ENCODE results near the gene MAP2K5. TPM values are rescaled to one million over a fixed set of nuclear protein-coding genes. Genes with fewer than 3 reads are reported as not detected.

MAP2K5 gene
- total RNA-seq, 1 experiment from 2014 or later = 13.6 TPM

GRCh38 chr15:67786646-67787045, 244.1 kb downstream of the MAP2K5 start:
- no peaks in the 10 kb centered on the region for H3K27me3 Mint-ChIP-seq (ENCODE audit: low read depth)

More at GRCh38 chr15:67786646-67787045, 244.1 kb downstream of the MAP2K5 start:
- DNase-seq (ENCODE audit: low spot score) (no peak), ATAC-seq (no peak)
- H3K4me3 Mint-ChIP-seq = no peak overlapping the region
- CTCF ChIA-PET = interaction anchor here (1.0 kb wide), 1 partner anchor 49 kb away, joined by 3 read pairs; no protein-coding TSS in a partner anchor
- no peaks in the 10 kb centered on the region for H3K36me3 Mint-ChIP-seq
- TF ChIP-seq EMX1 (CRISPR knock-in tag; IDR thresholded peaks at IDR 0.05) (no peak), ATF2 (CRISPR knock-in tag; IDR thresholded peaks at IDR 0.05; ENCODE audit: borderline replicate concordance, low read depth) (no peak), ZNF532 (CRISPR knock-in tag; IDR thresholded peaks at IDR 0.05; ENCODE audit: borderline replicate concordance) (no peak), ATF6 (CRISPR knock-in tag; IDR thresholded peaks at IDR 0.05) (no peak), CREB1 (CRISPR knock-in tag; IDR thresholded peaks at IDR 0.05) (no peak), ESRRA (CRISPR knock-in tag; IDR thresholded peaks at IDR 0.05; ENCODE audit: borderline replicate concordance) (no peak), FOXP4 (CRISPR knock-in tag; IDR thresholded peaks at IDR 0.05) (no peak), NR2C2 (CRISPR knock-in tag; IDR thresholded peaks at IDR 0.05) (no peak), ZSCAN18 (CRISPR knock-in tag; IDR thresholded peaks at IDR 0.05) (no peak), IRF2 (CRISPR knock-in tag; IDR thresholded peaks at IDR 0.05; ENCODE audit: borderline replicate concordance, low read depth) (no peak), NR1H2 (CRISPR knock-in tag; IDR thresholded peaks at IDR 0.05) (no peak), RORB (CRISPR knock-in tag; IDR thresholded peaks at IDR 0.05) (no peak)
- TF ChIP-seq, protein P1, sequence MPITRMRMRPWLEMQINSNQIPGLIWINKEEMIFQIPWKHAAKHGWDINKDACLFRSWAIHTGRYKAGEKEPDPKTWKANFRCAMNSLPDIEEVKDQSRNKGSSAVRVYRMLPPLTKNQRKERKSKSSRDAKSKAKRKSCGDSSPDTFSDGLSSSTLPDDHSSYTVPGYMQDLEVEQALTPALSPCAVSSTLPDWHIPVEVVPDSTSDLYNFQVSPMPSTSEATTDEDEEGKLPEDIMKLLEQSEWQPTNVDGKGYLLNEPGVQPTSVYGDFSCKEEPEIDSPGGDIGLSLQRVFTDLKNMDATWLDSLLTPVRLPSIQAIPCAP (CRISPR knock-in tag; IDR thresholded peaks at IDR 0.05) = no peak
- TF ChIP-seq, protein P2, sequence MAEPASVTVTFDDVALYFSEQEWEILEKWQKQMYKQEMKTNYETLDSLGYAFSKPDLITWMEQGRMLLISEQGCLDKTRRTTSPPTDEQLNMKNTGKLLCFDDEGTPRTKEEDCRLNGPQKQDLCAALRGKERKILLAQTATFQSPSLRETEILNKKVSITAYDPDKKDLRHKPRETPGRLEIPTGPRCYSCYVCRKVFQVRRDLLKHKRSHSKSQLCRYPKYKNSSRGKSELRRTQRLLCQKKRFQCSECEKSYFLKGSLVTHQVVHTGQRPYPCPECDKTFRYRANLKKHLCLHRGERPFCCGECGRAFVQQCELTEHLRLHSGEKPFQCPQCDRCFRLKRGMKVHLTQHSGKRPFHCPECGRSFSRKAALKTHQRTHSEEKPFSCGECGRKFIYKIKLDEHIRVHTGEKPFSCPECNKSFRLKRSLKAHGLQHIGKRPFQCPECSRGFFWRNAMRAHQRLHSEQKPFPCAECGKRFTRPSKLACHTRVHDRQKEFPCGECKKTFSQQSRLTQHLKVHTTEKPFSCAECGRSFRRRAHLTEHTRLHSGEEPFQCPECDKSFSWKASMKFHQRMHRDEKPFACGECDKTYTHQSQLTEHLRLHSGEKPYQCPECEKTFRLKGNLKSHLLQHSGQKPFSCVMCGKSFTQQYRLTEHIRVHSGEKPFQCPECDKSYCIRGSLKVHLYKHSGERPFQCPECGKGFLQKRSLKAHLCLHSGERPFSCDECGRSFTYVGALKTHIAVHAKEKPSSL (CRISPR knock-in tag; conservative IDR thresholded peaks at IDR 0.05) = no peak
- TF ChIP-seq, protein P3, sequence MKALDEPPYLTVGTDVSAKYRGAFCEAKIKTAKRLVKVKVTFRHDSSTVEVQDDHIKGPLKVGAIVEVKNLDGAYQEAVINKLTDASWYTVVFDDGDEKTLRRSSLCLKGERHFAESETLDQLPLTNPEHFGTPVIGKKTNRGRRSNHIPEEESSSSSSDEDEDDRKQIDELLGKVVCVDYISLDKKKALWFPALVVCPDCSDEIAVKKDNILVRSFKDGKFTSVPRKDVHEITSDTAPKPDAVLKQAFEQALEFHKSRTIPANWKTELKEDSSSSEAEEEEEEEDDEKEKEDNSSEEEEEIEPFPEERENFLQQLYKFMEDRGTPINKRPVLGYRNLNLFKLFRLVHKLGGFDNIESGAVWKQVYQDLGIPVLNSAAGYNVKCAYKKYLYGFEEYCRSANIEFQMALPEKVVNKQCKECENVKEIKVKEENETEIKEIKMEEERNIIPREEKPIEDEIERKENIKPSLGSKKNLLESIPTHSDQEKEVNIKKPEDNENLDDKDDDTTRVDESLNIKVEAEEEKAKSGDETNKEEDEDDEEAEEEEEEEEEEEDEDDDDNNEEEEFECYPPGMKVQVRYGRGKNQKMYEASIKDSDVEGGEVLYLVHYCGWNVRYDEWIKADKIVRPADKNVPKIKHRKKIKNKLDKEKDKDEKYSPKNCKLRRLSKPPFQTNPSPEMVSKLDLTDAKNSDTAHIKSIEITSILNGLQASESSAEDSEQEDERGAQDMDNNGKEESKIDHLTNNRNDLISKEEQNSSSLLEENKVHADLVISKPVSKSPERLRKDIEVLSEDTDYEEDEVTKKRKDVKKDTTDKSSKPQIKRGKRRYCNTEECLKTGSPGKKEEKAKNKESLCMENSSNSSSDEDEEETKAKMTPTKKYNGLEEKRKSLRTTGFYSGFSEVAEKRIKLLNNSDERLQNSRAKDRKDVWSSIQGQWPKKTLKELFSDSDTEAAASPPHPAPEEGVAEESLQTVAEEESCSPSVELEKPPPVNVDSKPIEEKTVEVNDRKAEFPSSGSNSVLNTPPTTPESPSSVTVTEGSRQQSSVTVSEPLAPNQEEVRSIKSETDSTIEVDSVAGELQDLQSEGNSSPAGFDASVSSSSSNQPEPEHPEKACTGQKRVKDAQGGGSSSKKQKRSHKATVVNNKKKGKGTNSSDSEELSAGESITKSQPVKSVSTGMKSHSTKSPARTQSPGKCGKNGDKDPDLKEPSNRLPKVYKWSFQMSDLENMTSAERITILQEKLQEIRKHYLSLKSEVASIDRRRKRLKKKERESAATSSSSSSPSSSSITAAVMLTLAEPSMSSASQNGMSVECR (CRISPR knock-in tag; IDR thresholded peaks at IDR 0.05; ENCODE audit: borderline replicate concordance) = no peak
- TF ChIP-seq, protein P4, sequence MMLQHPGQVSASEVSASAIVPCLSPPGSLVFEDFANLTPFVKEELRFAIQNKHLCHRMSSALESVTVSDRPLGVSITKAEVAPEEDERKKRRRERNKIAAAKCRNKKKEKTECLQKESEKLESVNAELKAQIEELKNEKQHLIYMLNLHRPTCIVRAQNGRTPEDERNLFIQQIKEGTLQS (CRISPR knock-in tag; conservative IDR thresholded peaks at IDR 0.05) = no peak
- H3K27ac Mint-ChIP-seq = no peak overlapping the region
- H3K9me3 Mint-ChIP-seq = no peaks in the 10 kb centered on the region
- H3K4me1 Mint-ChIP-seq = peaks cover 62% of the 10 kb centered on the region
- POLR2A ChIA-PET = no interaction called here

Data from WTC11 (cell line).